IPS-15b (cell line): ENCODE measurements around the gene HACL1.

Experiments used
- H3K27me3 ChIP-seq: one replicate; pipeline ENCODE4 v1.6.1; 2013; ENCODE audit warnings: low read length; ENCODE audit not compliant: control insufficient read depth, insufficient read depth
- H3K36me3 ChIP-seq: one replicate; pipeline ENCODE4 v1.6.1; 2013; ENCODE audit warnings: low read length; ENCODE audit not compliant: control insufficient read depth, insufficient read depth
- H3K4me1 ChIP-seq: one replicate; pipeline ENCODE4 v1.6.1; 2013; ENCODE audit warnings: mild to moderate bottlenecking, low read length; ENCODE audit not compliant: control insufficient read depth, insufficient read depth
- H3K4me3 ChIP-seq: one replicate; pipeline ENCODE4 v1.5.1; 2013; ENCODE audit warnings: low read depth, low read length
- H3K9ac ChIP-seq: one replicate; pipeline ENCODE4 v1.6.1; 2013; ENCODE audit warnings: low read depth, mild to moderate bottlenecking, low read length
- H3K9me3 ChIP-seq: one replicate; pipeline ENCODE4 v1.6.1; 2013; ENCODE audit warnings: mild to moderate bottlenecking, low read length; ENCODE audit not compliant: control insufficient read depth, insufficient read depth

HACL1 gene

GRCh38 chr3:15519096-15519495, 82.3 kb downstream of the HACL1 start:
- H3K4me3 ChIP-seq = no peak overlapping the region
- peaks cover 15% of the 10 kb centered on the region for H3K27me3 ChIP-seq
- H3K36me3 ChIP-seq = no peaks in the 10 kb centered on the region
- H3K4me1 ChIP-seq = no peaks in the 10 kb centered on the region
- H3K9me3 ChIP-seq = no peaks in the 10 kb centered on the region
- H3K9ac ChIP-seq = no peak overlapping the region

- H3K4me1 ChIP-seq = no peaks in the 10 kb centered on the region
- no peaks in the 10 kb centered on the region for H3K27me3 ChIP-seq
- no peak overlapping the region for H3K4me3 ChIP-seq
- H3K36me3 ChIP-seq = no peaks in the 10 kb centered on the region
- H3K9me3 ChIP-seq = no peaks in the 10 kb centered on the region
- H3K9ac ChIP-seq = no peak overlapping the region
Observed at GRCh38 chr3:15514663-15515340, 86.6 kb downstream of the HACL1 start.

- no peaks in the 10 kb centered on the region for H3K27me3 ChIP-seq
- H3K4me3 ChIP-seq = no peak overlapping the region
- H3K4me1 ChIP-seq = no peaks in the 10 kb centered on the region
- H3K36me3 ChIP-seq = no peaks in the 10 kb centered on the region
- H3K9me3 ChIP-seq = no peaks in the 10 kb centered on the region
- H3K9ac ChIP-seq = no peak overlapping the region
Observed at GRCh38 chr3:15513810-15514662, 87.3 kb downstream of the HACL1 start.

- Histone ChIP-seq H3K9ac (no peak overlapping the region), H3K4me1 (no peaks in the 10 kb centered on the region), H3K36me3 (no peaks in the 10 kb centered on the region), H3K27me3 (no peaks in the 10 kb centered on the region), H3K9me3 (no peaks in the 10 kb centered on the region), H3K4me3 (no peak overlapping the region)
Observed at GRCh38 chr3:15513116-15513515, 88.3 kb downstream of the HACL1 start.

GRCh38 chr3:15512166-15512565, 89.2 kb downstream of the HACL1 start:
- H3K4me3 ChIP-seq = no peak overlapping the region
- H3K9me3 ChIP-seq = no peaks in the 10 kb centered on the region
- no peaks in the 10 kb centered on the region for H3K36me3 ChIP-seq
- H3K4me1 ChIP-seq = no peaks in the 10 kb centered on the region
- no peaks in the 10 kb centered on the region for H3K27me3 ChIP-seq
- no peak overlapping the region for H3K9ac ChIP-seq

GRCh38 chr3:15511156-15511555, 90.2 kb downstream of the HACL1 start:
- no peak overlapping the region for H3K4me3 ChIP-seq
- H3K27me3 ChIP-seq = no peaks in the 10 kb centered on the region

More at GRCh38 chr3:15511156-15511555, 90.2 kb downstream of the HACL1 start:
- H3K9ac ChIP-seq = no peak overlapping the region
- H3K36me3 ChIP-seq = no peaks in the 10 kb centered on the region
- H3K4me1 ChIP-seq = no peaks in the 10 kb centered on the region
- no peaks in the 10 kb centered on the region for H3K9me3 ChIP-seq
